NCI-H1048 (cell line): Measurements from ENCODE around the gene ENDOD1.

Experiments used
- DNase-seq: peaks from one replicate; lab custom pipeline; 2025; lab: John Stamatoyannopoulos, UW

Gene ENDOD1

DNA sequence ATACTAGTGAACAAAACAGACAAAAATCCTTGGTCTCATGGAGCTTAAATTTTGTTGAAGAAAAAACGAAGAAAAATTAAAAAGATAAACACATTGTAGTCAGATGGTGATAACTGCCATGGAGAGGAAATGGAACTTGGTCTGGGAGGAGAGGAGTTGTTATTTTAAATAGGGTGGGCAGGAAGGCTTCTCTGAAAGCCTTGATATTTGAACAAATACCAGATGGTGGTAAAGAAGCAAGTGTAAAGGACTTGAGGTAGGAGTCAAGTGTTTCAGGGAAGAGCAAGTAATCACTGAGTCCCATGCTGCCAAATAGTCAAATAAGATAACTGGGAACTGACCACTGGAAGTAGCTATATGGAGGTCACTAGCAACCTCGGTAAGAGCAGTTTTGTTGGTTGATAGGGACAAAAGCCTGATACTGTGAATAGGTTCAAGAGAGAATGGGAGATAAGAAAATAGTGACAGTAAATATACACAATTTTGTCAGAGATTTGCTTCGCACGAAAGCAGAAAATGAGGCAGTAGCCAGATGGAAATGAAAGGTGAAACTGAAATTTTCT, 86.3 kb downstream of the ENDOD1 start:
- no peak for DNase-seq
